HepG2 (cell line): ENCODE data around the gene RHD. TPM values are rescaled to one million over a fixed set of nuclear protein-coding genes. Genes with fewer than 3 reads are reported as not detected.
A peak's percentile ranks its signal among the peaks of the same experiment; 100 is the strongest.

Source experiments
- ATAC-seq: fragments of 200-7000 bp; cut with Tn5 transposase; 3 replicates; pipeline ENCODE4 v1.9.1; 2020; ENCODE audit warnings: mild to moderate bottlenecking, moderate library complexity
- BruUV-seq: library from RNA; stranded (reverse); fragments of 400-500 nt; replicated peaks from 2 replicates; lab custom pipeline; 2021; lab: Mats Ljungman, UMichigan
- CTCF ChIA-PET: fragments of 300-600 bp; formaldehyde crosslinking; extraction: SDS; loops from one replicate; lab custom pipeline; 2021; ENCODE audit warnings: low total read pairs, inconsistent platforms, low intra/inter-chr PET ratio; lab: Yijun Ruan, JAX
- POLR2A ChIA-PET: fragments of 350-600 bp; sonication (Branson Sonifier 250); formaldehyde crosslinking; loops from one replicate; lab custom pipeline; 2020; ENCODE audit warnings: antibody characterized with exemption, inconsistent platforms; lab: Yijun Ruan, JAX
- DNase-seq: peaks from one replicate; pipeline ENCODE4 v3.0.0-alpha.2; 2015; ENCODE audit warnings: low spot score
- FAIRE-seq: peaks from 3 replicates; lab custom pipeline; 2011; peaks lifted over from hg19 to GRCh38; lab: Jason Lieb, UNC
- H2AFZ ChIP-seq: one replicate; pipeline ENCODE4 v1.6.1; 2011; ENCODE audit warnings: low read length, inconsistent platforms
- H3K27ac ChIP-seq: fragments of 300-600 bp; 3 replicates; pipeline ENCODE4 v1.8.0; 2011; ENCODE audit warnings: mixed run types, mild to moderate bottlenecking, mixed read lengths, low read length, inconsistent platforms; ENCODE audit not compliant: insufficient read depth; ENCODE audit errors: extremely low read length
- H3K27me3 ChIP-seq, 2 experiments: fragments of 200-600 bp in 1 of 2; 2 replicates in 1 of 2; 3 replicates in 1 of 2; pipeline versions ENCODE4 v1.6.0 to v1.8.0; 2011; ENCODE audit warnings: low read length in 2 of 2, mild to moderate bottlenecking in 2 of 2, moderate library complexity in 2 of 2, inconsistent platforms in 1 of 2; ENCODE audit not compliant: insufficient read depth in 2 of 2, control insufficient read depth in 1 of 2
- H3K36me3 ChIP-seq, 2 experiments: fragments of 200-600 bp in 1 of 2; replicated peaks in 1 of 2; 2 replicates in 1 of 2; 3 replicates in 1 of 2; pipeline versions ENCODE4 v1.5.1 to v1.8.0; 2011; ENCODE audit warnings: low read length in 2 of 2, inconsistent platforms in 1 of 2; ENCODE audit not compliant: insufficient read depth in 2 of 2, control insufficient read depth in 1 of 2
- H3K4me1 ChIP-seq: 2 replicates; pipeline ENCODE4 v1.5.1; 2012; ENCODE audit warnings: low read length, inconsistent platforms; ENCODE audit not compliant: insufficient read depth
- H3K4me2 ChIP-seq: 2 replicates; pipeline ENCODE4 v1.6.0; 2011; ENCODE audit warnings: low read depth, low read length, inconsistent platforms
- H3K4me3 ChIP-seq, 3 experiments: fragments of 200-600 bp in 1 of 3; sonication (generic), shearing (Covaris generic) in 1 of 3; replicated peaks in 1 of 3; 2 replicates each; pipeline ENCODE4 v1.5.1; 2011 to 2016; ENCODE audit warnings: low read length in 3 of 3, inconsistent platforms in 2 of 3, low read depth in 2 of 3, mild to moderate bottlenecking in 2 of 3, control low read depth in 1 of 3, mixed read lengths in 1 of 3; ENCODE audit not compliant: insufficient read depth in 1 of 3
- H3K79me2 ChIP-seq: one replicate; pipeline ENCODE4 v1.6.1; 2011; ENCODE audit warnings: low read length, inconsistent platforms; ENCODE audit not compliant: insufficient read depth
- H3K9ac ChIP-seq: 2 replicates; pipeline ENCODE4 v1.6.0; 2011; ENCODE audit warnings: mild to moderate bottlenecking, low read depth, low read length, inconsistent platforms; ENCODE audit not compliant: insufficient read depth
- H3K9me3 ChIP-seq: 2 replicates; pipeline ENCODE4 v1.5.1; 2012; ENCODE audit warnings: mild to moderate bottlenecking, low read length
- H4K20me1 ChIP-seq: 2 replicates; pipeline ENCODE4 v1.6.0; 2011; ENCODE audit warnings: inconsistent platforms, mild to moderate bottlenecking, low read length, moderate library complexity; ENCODE audit not compliant: insufficient read depth
- KDM2A ChIP-seq: sonication (generic); formaldehyde crosslinking; IDR thresholded peaks from 2 replicates; pipeline ENCODE4 v1.4.0; 2020; ENCODE audit warnings: low read depth, missing genetic modification reagents, borderline replicate concordance
- MAFF ChIP-seq: IDR thresholded peaks from 2 replicates; pipeline ENCODE4 v1.6.1; 2011; ENCODE audit warnings: low read depth, low read length, improper control_type of control experiment
- REPIN1 ChIP-seq: sonication (generic); formaldehyde crosslinking; IDR thresholded peaks from 2 replicates; pipeline ENCODE4 v1.8.0; 2022; ENCODE audit warnings: missing genetic modification reagents, low read depth, mild to moderate bottlenecking, borderline replicate concordance
- SALL1 ChIP-seq: sonication (generic); formaldehyde crosslinking; IDR thresholded peaks from 2 replicates; pipeline ENCODE4 v1.8.0; 2022; ENCODE audit warnings: mild to moderate bottlenecking, missing genetic modification reagents
- SRY ChIP-seq: sonication (generic); formaldehyde crosslinking; IDR thresholded peaks from 2 replicates; pipeline ENCODE4 v1.8.0; 2022; ENCODE audit warnings: mild to moderate bottlenecking, missing genetic modification reagents
- TGIF2 ChIP-seq: IDR thresholded peaks from 2 replicates; pipeline ENCODE4 v1.6.1; 2016; ENCODE audit warnings: control low read depth, missing compliant biosample characterization
- ZBTB8A ChIP-seq: sonication (generic); formaldehyde crosslinking; IDR thresholded peaks from 2 replicates; pipeline ENCODE4 v1.4.0; 2020; ENCODE audit warnings: mild to moderate bottlenecking, low read depth, missing genetic modification reagents, borderline replicate concordance
- ZFYVE20 ChIP-seq: sonication (generic); formaldehyde crosslinking; IDR thresholded peaks from 2 replicates; pipeline ENCODE4 v1.8.0; 2023; ENCODE audit warnings: low read depth, mild to moderate bottlenecking, moderate library complexity, missing genetic modification reagents, borderline replicate concordance
- ZMYM4 ChIP-seq: sonication (generic); formaldehyde crosslinking; IDR thresholded peaks from 2 replicates; pipeline ENCODE4 v1.8.1; 2023; ENCODE audit warnings: mild to moderate bottlenecking, missing genetic modification reagents
- ZNF263 ChIP-seq: sonication (generic); formaldehyde crosslinking; IDR thresholded peaks from 2 replicates; pipeline ENCODE4 v1.4.0; 2020; ENCODE audit warnings: missing genetic modification reagents
- ZNF333 ChIP-seq: sonication (generic); formaldehyde crosslinking; IDR thresholded peaks from 2 replicates; pipeline ENCODE4 v1.4.0; 2020; ENCODE audit warnings: mild to moderate bottlenecking, missing genetic modification reagents, borderline replicate concordance
- ZNF747 ChIP-seq: sonication (generic); formaldehyde crosslinking; IDR thresholded peaks from 2 replicates; pipeline ENCODE4 v1.8.1; 2023; ENCODE audit warnings: missing genetic modification reagents, mild to moderate bottlenecking, borderline replicate concordance
- ZNF790 ChIP-seq: sonication (generic); formaldehyde crosslinking; IDR thresholded peaks from 2 replicates; pipeline ENCODE4 v1.8.0; 2022; ENCODE audit warnings: missing genetic modification reagents, mild to moderate bottlenecking, borderline replicate concordance
- WGBS: methylation state at CpG from one replicate; pipeline ENCODE4 v1.1.6; 2017; ENCODE audit warnings: low lambda C conversion rate; 5-methylcytosine and 5-hydroxymethylcytosine counted together
- in situ Hi-C: cut with HindIII; loops from 2 replicates; pipeline ENCODE4 v1.10.0; 2017; ENCODE audit warnings: low pct_unique_long_range_greater_than_20kb; ENCODE audit not compliant: extremely low pct_ligation_motif_present
- intact Hi-C: fragments of 100-400 bp; cut with micrococcal nuclease; formaldehyde crosslinking; loops from one replicate; pipeline ENCODE4 v1.10.0; 2022; ENCODE audit not compliant: unreplicated experiment
- polyA plus RNA-seq, 8 experiments: library from polyadenylated mRNA; depleted of rRNA in 3 of 8; stranded (reverse) in 7 of 8; unstranded in 1 of 8; fragments of >200 nt; fragmentation: Illumina TruSeq in 4 of 8; extraction: Trizol in 4 of 8; gene quantifications; 2 replicates each; pipeline versions ENCODE4 v1.2.1 to v1.2.3, GENCODE V29; 2011 to 2016; ENCODE audit warnings: low read depth in 4 of 8, missing spikeins in 1 of 8, mixed read lengths in 1 of 8; ENCODE audit not compliant: insufficient read depth in 1 of 8
- total RNA-seq, 5 experiments: library from RNA; depleted of rRNA; stranded (reverse); fragments of >200 nt; fragmentation: Illumina TruSeq; extraction: Trizol; gene quantifications; 2 replicates each; pipeline ENCODE4 v1.2.3, GENCODE V29; 2016; ENCODE audit warnings: low read depth in 1 of 5
- TF ChIP-seq, protein P1 (sequence below): sonication (generic); formaldehyde crosslinking; IDR thresholded peaks from 2 replicates; pipeline ENCODE4 v1.5.0; 2020; ENCODE audit warnings: missing genetic modification reagents
- TF ChIP-seq, protein P2 (sequence below): sonication (generic); formaldehyde crosslinking; IDR thresholded peaks from 2 replicates; pipeline ENCODE4 v1.8.0; 2022; ENCODE audit warnings: mild to moderate bottlenecking, missing genetic modification reagents; ENCODE audit not compliant: insufficient replicate concordance

RHD gene
- total and polyA plus RNA-seq, 2 of the 13 experiments (the other 11 are each of a cell fraction or from before 2014, with no cell fraction given): not detected

DNA sequence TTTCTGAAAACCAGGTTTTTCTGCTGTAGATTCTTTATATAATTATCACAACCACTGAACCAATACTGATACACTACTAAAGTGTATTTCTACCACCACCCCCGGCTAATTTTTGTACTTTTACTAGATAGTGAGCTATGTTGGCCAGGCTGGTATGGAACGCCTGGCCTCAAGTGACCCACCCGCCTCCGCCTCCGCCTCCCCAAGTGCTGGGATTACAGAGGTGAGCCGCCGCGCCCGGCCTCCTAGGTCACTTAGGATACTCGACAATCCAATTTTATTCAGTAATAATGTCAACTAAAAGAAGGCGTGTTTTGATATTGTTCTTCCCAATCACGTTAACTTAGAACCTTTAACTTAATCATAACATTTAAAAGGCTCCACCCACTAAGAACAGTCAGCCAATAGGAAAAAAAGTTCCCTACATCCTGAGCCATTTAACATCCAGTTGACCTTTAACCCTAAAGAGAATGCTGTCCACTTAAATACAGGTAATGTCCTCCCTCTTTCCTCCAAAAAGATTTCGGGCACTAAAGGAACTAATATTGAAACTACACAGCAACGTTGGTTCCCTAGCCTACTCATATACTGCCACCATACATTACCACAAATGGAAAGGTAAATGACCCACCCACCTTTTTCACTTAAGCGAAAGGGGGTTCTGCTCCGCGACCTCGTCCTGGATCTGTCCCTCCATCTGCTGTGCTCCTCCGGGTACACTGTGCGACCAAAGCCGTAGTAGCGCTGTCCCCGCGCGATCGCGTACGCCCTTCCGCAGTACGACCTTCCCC is 26.3 kb upstream of the RHD start (continued):
- peak; percentile 27; the same call in 1 of the 2 replicates for TF ChIP-seq SALL1
- TF ChIP-seq KDM2A (CRISPR knock-in tag): peak; percentile 5; the same call in 1 of the 2 replicates
- 0 out of 2 replicates have a peak, but pooled peaks have one; percentile 68 for TF ChIP-seq ZFYVE20 (CRISPR knock-in tag)

DNA sequence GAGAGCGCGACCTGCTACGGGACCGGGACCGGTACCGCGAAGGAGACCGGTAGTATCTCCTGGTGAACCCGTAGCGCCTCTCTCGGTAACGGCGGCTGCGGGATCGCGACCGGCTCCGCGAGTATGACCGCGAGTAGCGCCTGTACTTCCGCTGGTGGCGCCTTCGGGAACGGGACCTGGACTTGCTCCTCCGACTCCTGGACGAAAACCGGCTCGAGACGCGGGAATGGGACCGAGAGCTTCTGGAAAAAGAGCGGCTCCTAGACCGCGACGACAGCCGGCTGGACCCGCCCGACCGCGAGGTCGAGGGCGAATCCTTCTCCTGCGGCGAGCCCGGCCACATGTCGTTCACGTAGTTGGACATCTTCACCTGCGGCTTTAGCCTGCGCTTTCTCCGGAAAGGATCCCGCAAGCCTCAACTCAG is 25.7 kb upstream of the RHD start:
- ATAC-seq: peak; percentile 12
- in situ Hi-C loops: no loop called here
- no peak for TF ChIP-seq MAFF
- TF ChIP-seq ZNF333 (CRISPR knock-in tag): 0 out of 2 replicates have a peak, but pooled peaks have one; percentile 17
- TF ChIP-seq REPIN1 (CRISPR knock-in tag): peak; percentile 33; the same call in 1 of the 2 replicates
- TF ChIP-seq ZNF790 (CRISPR knock-in tag): 0 out of 2 replicates have a peak, but pooled peaks have one; percentile 28
- 0 out of 2 replicates have a peak, but pooled peaks have one; percentile 5 for TF ChIP-seq ZNF747 (CRISPR knock-in tag)
- peak; percentile 1; the same call in 1 of the 2 replicates for TF ChIP-seq SRY
- TF ChIP-seq ZBTB8A (CRISPR knock-in tag): 0 out of 2 replicates have a peak, but pooled peaks have one; percentile 40
- TF ChIP-seq, protein P1, sequence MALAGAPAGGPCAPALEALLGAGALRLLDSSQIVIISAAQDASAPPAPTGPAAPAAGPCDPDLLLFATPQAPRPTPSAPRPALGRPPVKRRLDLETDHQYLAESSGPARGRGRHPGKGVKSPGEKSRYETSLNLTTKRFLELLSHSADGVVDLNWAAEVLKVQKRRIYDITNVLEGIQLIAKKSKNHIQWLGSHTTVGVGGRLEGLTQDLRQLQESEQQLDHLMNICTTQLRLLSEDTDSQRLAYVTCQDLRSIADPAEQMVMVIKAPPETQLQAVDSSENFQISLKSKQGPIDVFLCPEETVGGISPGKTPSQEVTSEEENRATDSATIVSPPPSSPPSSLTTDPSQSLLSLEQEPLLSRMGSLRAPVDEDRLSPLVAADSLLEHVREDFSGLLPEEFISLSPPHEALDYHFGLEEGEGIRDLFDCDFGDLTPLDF (CRISPR knock-in tag): no peak
- TF ChIP-seq, protein P2, sequence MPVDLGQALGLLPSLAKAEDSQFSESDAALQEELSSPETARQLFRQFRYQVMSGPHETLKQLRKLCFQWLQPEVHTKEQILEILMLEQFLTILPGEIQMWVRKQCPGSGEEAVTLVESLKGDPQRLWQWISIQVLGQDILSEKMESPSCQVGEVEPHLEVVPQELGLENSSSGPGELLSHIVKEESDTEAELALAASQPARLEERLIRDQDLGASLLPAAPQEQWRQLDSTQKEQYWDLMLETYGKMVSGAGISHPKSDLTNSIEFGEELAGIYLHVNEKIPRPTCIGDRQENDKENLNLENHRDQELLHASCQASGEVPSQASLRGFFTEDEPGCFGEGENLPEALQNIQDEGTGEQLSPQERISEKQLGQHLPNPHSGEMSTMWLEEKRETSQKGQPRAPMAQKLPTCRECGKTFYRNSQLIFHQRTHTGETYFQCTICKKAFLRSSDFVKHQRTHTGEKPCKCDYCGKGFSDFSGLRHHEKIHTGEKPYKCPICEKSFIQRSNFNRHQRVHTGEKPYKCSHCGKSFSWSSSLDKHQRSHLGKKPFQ (CRISPR knock-in tag): peak; percentile 50
- TF ChIP-seq ZMYM4: no peak
- 0 out of 2 replicates have a peak, but pooled peaks have one; percentile 15 for TF ChIP-seq ZNF263 (CRISPR knock-in tag)
- no peak for TF ChIP-seq TGIF2 (CRISPR knock-in tag)

More for the DNA sequence above, 25.7 kb upstream of the RHD start:
- DNase-seq (no peak), FAIRE-seq (no peak)
- ChIA-PET POLR2A (interaction anchor here (1.0 to 2.9 kb wide), 5 partner anchors 12 to 297 kb away, joined by 3 to 59 read pairs (median 4); partner anchors contain the start of genes LDLRAP1 and SYF2), CTCF (no interaction called here)
- Histone ChIP-seq H3K4me2 (peak overlapping the region; percentile 89), H3K4me1 (peaks cover 33% of the 10 kb centered on the region), H3K27me3 (no peaks in the 10 kb centered on the region; a peak in 1 of 5 replicates), H3K36me3 (peaks cover 4 to 32% of the 10 kb centered on the region in 2 experiments), H3K27ac (peak overlapping the region; percentile 84), H3K9me3 (no peaks in the 10 kb centered on the region), H3K4me3 (peak overlapping the region; percentile 68 to 96 (median 93)), H3K9ac (peak overlapping the region; percentile 94), H3K79me2 (peaks cover 39% of the 10 kb centered on the region), H2AFZ (no peak overlapping the region), H4K20me1 (peaks cover 24% of the 10 kb centered on the region)
- WGBS: 0% methylated on average over 9 of the region's 53 CpGs
- intact Hi-C loops: loop anchor here (5.0 kb wide), 1 partner anchor 91 kb away; the partner anchor contains the start of gene TMEM50A
- BruUV-seq: no TSS peak
